OCI-LY3 (cell line): ENCODE results near the gene CFAP46.

ENCODE experiments used
- CTCF ChIP-seq: fragments of 200-600, 300-600 bp; sonication (generic); IDR thresholded peaks from 2 replicates; pipeline ENCODE4 v1.5.1; 2014; ENCODE audit warnings: antibody characterized with exemption, low read length, low read depth
- EZH2phosphoT487 ChIP-seq: fragments of 200-600 bp; shearing (Covaris generic); IDR thresholded peaks from 2 replicates; pipeline ENCODE4 v1.6.1; 2018; ENCODE audit warnings: antibody characterized with exemption, mixed run types, low read depth

GRCh38 chr10:132888898-132889490 lies 53.4 kb downstream of the CFAP46 start:
- TF ChIP-seq CTCF (no peak), EZH2phosphoT487 (no peak)
